PC-3 (cell line): Measurements from ENCODE around the gene SUSD3.

ENCODE experiments used
- EZH2 ChIP-seq: fragments of 300-600 bp; sonication (generic); IDR thresholded peaks from one replicate; pipeline ENCODE4 v1.6.1; 2017; ENCODE audit warnings: antibody characterized with exemption, mild to moderate bottlenecking, low read length; ENCODE audit not compliant: unreplicated experiment
- EZH2phosphoT487 ChIP-seq: fragments of 300-600 bp; sonication (generic); IDR thresholded peaks from 2 replicates; pipeline ENCODE4 v1.6.1; 2018; ENCODE audit warnings: mild to moderate bottlenecking, antibody characterized with exemption, low read length, borderline replicate concordance
- TF ChIP-seq, protein P1 (sequence below): fragments of 300-600 bp; sonication (generic); conservative IDR thresholded peaks from 2 replicates; pipeline ENCODE4 v1.5.1; 2017; ENCODE audit warnings: antibody characterized with exemption, low read depth, mild to moderate bottlenecking, low read length

DNA sequence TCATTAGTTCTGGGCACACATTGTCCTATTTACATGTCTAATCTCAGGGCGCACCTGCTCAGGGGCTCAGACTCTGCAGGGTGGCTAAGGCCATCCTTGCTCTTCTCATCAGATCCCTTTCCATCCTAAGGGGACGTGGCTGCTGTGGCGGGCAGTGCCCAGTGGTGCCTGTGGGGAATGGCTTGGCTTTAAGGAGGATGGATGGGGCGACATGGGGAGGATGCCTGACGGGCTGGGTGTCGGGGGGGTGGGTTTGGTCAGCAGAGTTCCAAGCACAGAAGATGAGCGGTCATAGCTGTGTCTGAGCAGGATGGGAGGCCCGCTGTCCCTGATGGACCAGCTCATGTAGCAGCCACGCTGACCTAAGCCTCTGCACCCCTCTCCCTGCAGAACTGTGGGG, 40.9 kb upstream of the SUSD3 start:
- TF ChIP-seq, protein P1, sequence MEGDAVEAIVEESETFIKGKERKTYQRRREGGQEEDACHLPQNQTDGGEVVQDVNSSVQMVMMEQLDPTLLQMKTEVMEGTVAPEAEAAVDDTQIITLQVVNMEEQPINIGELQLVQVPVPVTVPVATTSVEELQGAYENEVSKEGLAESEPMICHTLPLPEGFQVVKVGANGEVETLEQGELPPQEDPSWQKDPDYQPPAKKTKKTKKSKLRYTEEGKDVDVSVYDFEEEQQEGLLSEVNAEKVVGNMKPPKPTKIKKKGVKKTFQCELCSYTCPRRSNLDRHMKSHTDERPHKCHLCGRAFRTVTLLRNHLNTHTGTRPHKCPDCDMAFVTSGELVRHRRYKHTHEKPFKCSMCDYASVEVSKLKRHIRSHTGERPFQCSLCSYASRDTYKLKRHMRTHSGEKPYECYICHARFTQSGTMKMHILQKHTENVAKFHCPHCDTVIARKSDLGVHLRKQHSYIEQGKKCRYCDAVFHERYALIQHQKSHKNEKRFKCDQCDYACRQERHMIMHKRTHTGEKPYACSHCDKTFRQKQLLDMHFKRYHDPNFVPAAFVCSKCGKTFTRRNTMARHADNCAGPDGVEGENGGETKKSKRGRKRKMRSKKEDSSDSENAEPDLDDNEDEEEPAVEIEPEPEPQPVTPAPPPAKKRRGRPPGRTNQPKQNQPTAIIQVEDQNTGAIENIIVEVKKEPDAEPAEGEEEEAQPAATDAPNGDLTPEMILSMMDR, result no peak
- TF ChIP-seq EZH2 (no peak), EZH2phosphoT487 (no peak)
